Left colon (tissue), 2 donors: Measurements from ENCODE around the gene ZC3HAV1L. TPM values are rescaled to one million over a fixed set of nuclear protein-coding genes. Genes with fewer than 3 reads are reported as not detected.
A peak's percentile ranks its signal among the peaks of the same experiment; 100 is the strongest.
"Not testable (repeated sequence)": the region's sequence is repeated elsewhere in the genome, so short reads cannot be mapped to it uniquely, and the experiment has no call there.

Source experiments
- ATAC-seq: fragments of 200-7000 bp; cut with Tn5 transposase; one replicate; pipeline ENCODE4 v1.9.1; 2020; ENCODE audit warnings: mild to moderate bottlenecking, moderate library complexity
- DNase-seq, 2 donors: peaks; one replicate each; pipeline ENCODE4 v3.0.0-alpha.2; 2020
- intact Hi-C, 2 donors: fragments of 100-400 bp; cut with DNase I in 1 of 2; cut with micrococcal nuclease in 1 of 2; formaldehyde crosslinking; loops; one replicate each; pipeline versions ENCODE4 v1.11.2 to v1.14.0; 2022; cut with DNase I, micrococcal nuclease
- long read RNA-seq: library from polyadenylated mRNA; unstranded; transcript quantifications from one replicate; pipeline ENCODE4 v2.0.0, GENCODE V29; 2021
- total RNA-seq, 2 donors: library from RNA; stranded (reverse); fragmentation: NEBNext Ultra II Directional; extraction: Animal tissue kit (Norgen Biotek cat#: 25700); gene quantifications; one replicate each; pipeline ENCODE4 v1.2.1, GENCODE V29; 2021
- donor health status: DM: no; HTN: no; CAD: no.
- donor health status: DM: yes; HTN: yes; CAD: no.

ZC3HAV1L gene
- 1 to 10 TPM; 6.3 to 7.0 TPM for total RNA-seq
- long read RNA-seq, result 0 reads

DNA sequence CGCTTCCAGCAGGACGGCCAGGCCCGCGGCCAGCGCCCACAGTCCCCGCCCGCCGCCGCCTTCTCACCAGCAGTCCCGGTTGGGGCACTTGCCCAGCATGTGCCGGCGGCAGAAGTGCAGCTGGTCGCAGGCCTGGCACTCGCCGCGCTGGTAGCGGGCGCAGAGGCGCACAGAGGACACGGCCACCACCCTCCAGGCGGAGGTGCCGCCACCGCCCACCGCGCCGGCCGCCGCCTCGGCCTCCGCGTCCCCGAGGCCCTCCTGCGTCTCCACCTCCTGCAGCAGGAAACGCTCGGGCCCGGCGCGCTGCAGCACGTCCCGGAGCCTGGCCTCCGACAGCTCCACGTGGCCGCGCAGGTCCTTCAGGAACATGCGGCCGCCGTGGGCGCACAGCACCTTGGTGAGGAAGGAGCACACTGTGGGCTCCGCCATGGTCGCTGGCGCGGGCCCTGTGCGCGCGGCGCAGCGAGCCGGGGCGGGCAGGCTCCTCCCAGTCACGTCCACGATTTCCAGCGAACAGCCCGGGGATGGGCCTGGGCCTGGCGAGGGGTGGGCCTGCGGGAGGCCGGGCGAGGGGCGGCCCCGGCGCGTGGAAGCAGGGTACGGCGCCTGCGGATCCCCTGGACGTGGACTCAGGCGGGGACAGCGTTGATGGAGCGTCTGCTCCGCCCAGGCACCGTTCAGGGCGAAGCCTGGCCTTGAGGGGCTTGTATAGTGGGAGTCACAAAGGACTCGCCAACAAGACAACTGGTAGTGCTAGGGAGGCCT is at the start of gene ZC3HAV1L:
TSS of gene ZC3HAV1L (minus strand) at position 457 of the 768 bp plus-strand sequence. CDS start at position 432, 25 bp downstream.
- intact Hi-C loops, result no loop called here
- DNase-seq, result peak; percentile 51 to 67
- ATAC-seq, result peak; percentile 84

- DNase-seq (no peak), ATAC-seq (no peak)
- intact Hi-C loops, result no loop called here
These were observed 48.9 kb upstream of the ZC3HAV1L start for GRCh38 chr7:139084709-139085108.

- ATAC-seq (no peak), DNase-seq (no peak)
- intact Hi-C loops, result no loop called here
These were observed 45.7 kb upstream of the ZC3HAV1L start for GRCh38 chr7:139081584-139081983.

- no peak for ATAC-seq
- intact Hi-C loops, result no loop called here
- DNase-seq, result no peak
These were observed 45.1 kb upstream of the ZC3HAV1L start for GRCh38 chr7:139080905-139081304.

- DNase-seq, result no peak
- intact Hi-C loops, result no loop called here
- no peak for ATAC-seq
These were observed 44.0 kb upstream of the ZC3HAV1L start for GRCh38 chr7:139079861-139080260.

GRCh38 chr7:139078911-139079310 is 43.1 kb upstream of the ZC3HAV1L start:
- no peak for ATAC-seq
- no peak for DNase-seq
- intact Hi-C loops, result no loop called here

- intact Hi-C loops, result no loop called here
- DNase-seq (no peak), ATAC-seq (no peak)
These were observed 42.6 kb upstream of the ZC3HAV1L start for GRCh38 chr7:139078399-139078798.

GRCh38 chr7:139077706-139078105 is 41.9 kb upstream of the ZC3HAV1L start:
- intact Hi-C loops, DNase-seq, ATAC-seq: not testable (repeated sequence)

- intact Hi-C loops, result no loop called here
- ATAC-seq, result no peak
- no peak for DNase-seq
These were observed 40.2 kb upstream of the ZC3HAV1L start for GRCh38 chr7:139075871-139076686.

- peak; percentile 87 for ATAC-seq
- intact Hi-C loops, result no loop called here
- peak; percentile 53 to 64 for DNase-seq
These were observed 39.3 kb upstream of the ZC3HAV1L start for GRCh38 chr7:139075031-139075652.

DNA sequence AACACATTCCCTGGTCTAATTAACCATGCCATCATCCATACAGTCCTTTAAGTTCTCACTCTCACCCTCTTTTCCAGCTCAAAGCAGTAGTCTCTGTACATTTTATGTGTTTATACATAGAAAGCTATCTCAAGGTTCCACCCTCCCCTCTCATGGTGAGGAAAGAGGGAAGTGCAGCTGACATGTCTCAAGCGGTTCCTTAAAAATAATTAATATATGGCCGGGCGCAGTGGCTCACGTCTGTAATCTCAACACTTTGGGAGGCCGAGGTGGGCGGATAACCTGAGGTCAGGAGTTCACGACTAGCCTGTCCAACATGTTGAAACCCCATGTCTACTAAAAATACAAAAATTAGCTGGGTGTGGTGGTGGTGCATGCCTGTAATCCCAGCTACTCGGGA is 37.0 kb upstream of the ZC3HAV1L start:
- intact Hi-C loops, result no loop called here
- DNase-seq (no peak), ATAC-seq (no peak)

DNA sequence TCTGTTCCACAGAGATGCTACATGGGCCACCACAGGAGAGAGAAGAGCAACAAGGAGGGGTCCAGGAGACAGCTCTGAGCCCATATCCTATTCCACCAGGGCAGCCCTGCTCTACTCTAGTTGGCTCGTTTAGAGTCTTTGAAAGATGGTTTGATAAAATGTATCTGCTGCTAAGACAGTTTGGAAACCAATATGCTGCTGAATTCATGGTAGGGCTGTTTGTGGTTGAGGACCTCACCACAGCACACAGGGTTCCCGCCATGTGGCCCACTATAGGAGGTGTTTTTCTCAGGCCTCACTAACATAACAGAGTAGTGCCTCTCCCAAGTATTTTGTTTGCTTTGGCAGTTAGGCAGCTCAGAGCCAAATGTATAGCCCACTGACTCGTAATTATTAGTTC is 35.8 kb upstream of the ZC3HAV1L start:
- ATAC-seq, result no peak
- intact Hi-C loops, result no loop called here
- DNase-seq, result no peak

DNA sequence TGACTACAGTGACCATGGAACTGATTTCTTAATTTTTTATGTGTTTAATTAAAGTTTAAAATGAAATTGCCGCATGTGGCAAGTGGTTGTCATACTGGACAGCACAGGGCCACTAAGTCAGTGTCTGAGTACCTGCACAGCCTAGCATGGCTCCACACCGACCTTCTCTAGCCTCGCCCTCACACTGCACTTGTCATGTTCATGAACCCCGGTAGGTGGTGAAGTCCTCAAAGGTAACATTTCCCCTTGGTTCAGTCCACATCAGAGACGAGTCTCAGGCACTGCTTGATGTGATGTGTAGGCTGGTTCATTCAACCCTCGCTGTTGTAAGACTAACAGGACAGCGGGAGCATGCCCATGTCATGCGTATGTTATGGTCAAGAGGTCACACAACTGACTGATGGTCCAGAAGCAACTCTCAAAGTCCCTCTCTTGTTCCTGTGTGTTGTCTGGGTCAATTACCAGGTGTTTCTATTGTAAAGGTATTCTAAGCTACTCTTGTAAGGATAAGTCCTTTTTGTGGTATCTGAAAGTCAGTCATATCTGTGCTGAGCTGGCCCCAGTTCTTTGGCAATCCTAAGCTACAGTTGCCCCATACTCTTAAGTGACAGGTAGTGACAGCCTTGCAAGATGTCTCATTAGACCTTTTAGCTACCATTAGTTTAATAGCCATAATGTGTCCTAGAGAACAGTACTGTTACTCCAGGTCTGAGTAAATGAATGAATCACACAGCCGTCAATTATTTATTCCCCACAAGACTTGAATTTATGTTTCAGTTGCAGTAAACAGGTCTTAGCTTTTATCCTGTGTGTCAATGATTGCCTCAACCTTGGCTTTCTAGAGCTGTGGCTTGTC is 32.9 kb upstream of the ZC3HAV1L start:
- intact Hi-C loops, result no loop called here
- ATAC-seq (no peak), DNase-seq (no peak)

- ATAC-seq (no peak), DNase-seq (no peak)
- intact Hi-C loops, result no loop called here
These were observed 30.5 kb upstream of the ZC3HAV1L start for GRCh38 chr7:139066315-139066714.

- DNase-seq (no peak), ATAC-seq (no peak)
- intact Hi-C loops, result no loop called here
These were observed 29.5 kb upstream of the ZC3HAV1L start for GRCh38 chr7:139065323-139065722.

DNA sequence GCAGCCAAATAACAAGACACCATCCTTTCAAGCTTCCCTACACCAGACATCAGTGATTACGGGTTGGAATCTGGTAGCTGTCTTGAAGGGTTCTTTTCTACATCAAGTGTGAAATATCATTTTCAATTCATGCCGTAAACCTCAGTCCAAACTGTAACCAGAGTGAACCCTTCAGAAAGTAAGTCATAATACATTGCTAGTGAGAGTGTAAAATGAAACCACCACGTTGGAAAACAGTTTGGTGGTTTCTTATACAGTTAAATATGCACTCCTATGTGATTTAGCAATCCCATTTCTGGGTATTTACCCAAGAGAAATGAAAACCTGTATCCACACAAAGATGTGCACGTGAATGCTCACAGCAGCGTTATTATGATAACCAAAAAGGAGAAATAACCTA is 25.6 kb upstream of the ZC3HAV1L start:
- ATAC-seq (no peak), DNase-seq (no peak)
- intact Hi-C loops, result no loop called here

DNA sequence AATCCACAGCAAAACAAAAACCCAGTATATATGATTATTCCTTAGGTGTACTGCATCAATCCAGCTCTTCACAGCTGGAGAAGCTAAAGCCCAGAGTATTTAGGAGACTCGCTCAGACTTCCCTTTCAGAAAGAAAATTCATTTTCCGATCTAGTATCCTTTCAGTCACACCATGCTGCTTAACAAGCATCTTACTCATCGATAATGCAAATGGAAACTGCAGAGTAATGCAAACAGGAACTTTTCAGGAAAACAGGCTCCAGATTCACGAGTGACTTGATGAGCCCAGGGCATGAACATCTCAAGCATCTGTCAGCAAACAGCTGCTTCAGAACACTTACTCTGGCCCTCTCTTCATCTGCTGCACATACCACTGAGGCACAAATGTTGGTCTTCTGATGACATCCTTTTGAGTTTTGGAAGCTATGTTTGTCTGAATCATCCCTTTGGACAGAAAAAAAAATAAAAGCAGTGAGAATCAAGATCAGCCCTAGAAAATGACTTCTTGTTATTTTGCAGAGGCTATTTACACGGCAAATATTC is 24.9 kb upstream of the ZC3HAV1L start:
- no peak for DNase-seq
- intact Hi-C loops, result no loop called here
- no peak for ATAC-seq

- DNase-seq (no peak), ATAC-seq (no peak)
- intact Hi-C loops, result no loop called here
These were observed 24.1 kb upstream of the ZC3HAV1L start for GRCh38 chr7:139059905-139060304.

GRCh38 chr7:139058943-139059342 is 23.1 kb upstream of the ZC3HAV1L start:
- intact Hi-C loops, result no loop called here
- ATAC-seq, result no peak
- DNase-seq, result no peak
